IPS-NIHi11 (cell line): Measurements from ENCODE around the gene ABHD16B.
A peak's percentile ranks its signal among the peaks of the same experiment; 100 is the strongest.

Experiments
- DNase-seq: peaks from one replicate; pipeline ENCODE4 v3.0.0; 2012; ENCODE audit warnings: mixed read lengths, low spot score

Gene ABHD16B

GRCh38 chr20:63861365-63861934 is at the start of gene ABHD16B:
Gene ABHD16B, plus strand, starts transcription at chr20:63861498. Its CDS starts 43 bp downstream, at chr20:63861541.
- no peak for DNase-seq

- DNase-seq = no peak
These were observed 46.2 kb upstream of the ABHD16B start for GRCh38 chr20:63814891-63815614.

GRCh38 chr20:63815615-63816253 is 45.6 kb upstream of the ABHD16B start:
- DNase-seq = no peak

- no peak for DNase-seq
These were observed 41.9 kb upstream of the ABHD16B start for GRCh38 chr20:63819224-63819921.

- DNase-seq = no peak
These were observed 39.5 kb upstream of the ABHD16B start for GRCh38 chr20:63821811-63822210.

DNA sequence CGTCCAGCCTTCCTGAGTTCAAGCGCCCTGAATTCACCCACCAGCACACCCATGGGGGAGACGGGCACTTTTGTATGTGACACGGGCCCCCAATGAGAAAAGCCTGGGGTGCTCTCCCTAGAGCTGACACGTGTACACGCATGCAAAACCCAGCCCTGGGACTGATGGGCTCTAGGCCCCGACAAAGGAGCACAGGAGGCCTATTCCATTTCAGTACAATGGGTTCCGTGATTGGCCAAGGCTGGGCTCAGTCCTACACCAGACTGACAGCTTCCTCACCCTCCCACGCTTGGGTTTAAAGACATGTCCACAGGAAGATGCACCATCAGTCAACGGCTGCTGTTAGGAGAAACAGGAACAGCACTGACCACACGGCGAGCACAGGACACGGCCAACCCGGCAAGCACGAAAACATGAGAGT is 39.0 kb upstream of the ABHD16B start:
- no peak for DNase-seq

DNA sequence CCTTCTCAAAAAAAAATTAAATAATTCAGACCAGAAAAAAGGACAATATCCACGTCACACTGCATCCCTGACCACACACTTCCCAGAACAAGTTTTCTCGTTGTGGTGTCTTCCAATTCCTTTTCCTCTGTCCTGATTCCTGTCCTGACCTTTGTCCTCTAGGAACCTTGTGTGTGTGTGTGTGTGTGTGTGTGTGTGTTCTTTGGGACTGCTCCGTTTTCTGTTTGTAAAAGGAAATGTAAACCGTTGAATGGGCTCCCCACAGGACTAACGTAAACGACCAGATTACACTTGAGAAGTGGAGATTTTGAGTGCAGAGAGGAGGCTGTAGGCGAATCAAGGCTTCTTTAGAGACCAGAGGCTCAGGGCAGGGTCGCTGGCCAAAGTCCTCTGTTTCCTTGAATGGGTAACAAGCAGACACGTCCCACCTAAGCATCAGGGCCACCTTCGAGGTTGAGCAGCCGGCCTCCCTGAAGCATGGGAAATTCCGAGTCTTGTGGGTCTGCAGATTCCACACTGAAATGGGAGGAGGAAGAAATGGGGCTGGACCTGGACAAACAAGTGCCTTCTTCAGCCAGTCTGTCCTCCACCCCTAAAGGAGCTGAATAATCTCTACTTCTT is 37.5 kb upstream of the ABHD16B start:
- no peak for DNase-seq

GRCh38 chr20:63825331-63826118 is 35.8 kb upstream of the ABHD16B start:
- no peak for DNase-seq

DNA sequence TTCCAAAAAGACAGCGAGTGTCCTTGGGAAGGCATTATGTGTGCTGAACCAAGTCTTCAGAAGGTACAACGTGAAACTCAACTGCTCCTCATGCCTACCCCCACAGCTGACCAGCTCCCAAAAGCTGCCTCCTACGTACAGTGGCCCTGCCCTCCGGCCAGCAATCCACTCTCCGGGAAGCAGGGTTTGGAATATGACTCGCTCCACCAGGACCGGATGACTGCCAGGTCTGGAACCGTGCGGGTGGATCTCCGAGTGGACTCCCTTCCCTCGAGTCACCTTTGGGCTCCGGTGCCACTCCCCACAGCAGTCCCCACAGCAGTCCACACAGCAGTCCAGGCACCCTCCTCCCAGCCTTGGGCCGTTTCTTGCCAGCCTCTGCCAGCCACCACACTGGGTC is 34.5 kb upstream of the ABHD16B start:
- DNase-seq = no peak

GRCh38 chr20:63828124-63828523 is 33.2 kb upstream of the ABHD16B start:
- no peak for DNase-seq

- no peak for DNase-seq
These were observed 32.8 kb upstream of the ABHD16B start for GRCh38 chr20:63828545-63828944.

DNA sequence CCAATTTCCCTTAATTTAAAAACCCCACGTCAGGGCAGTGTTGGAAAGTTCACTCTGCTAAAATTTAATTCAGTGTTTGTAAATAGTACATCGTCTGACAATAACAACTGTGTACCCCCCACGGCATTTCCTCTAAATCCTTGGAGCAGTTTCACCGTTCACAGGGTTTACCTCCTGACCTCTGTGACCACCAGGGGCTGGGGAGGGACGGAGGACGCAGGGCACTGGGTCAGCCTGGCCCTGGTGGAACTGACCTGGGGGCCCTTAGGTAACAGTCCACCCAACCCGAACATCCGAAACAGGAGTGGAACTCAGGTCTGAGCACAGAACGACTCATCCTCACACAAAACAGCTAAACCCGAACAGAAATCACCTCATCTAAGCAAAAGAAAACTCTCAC is 32.3 kb upstream of the ABHD16B start:
- no peak for DNase-seq

DNA sequence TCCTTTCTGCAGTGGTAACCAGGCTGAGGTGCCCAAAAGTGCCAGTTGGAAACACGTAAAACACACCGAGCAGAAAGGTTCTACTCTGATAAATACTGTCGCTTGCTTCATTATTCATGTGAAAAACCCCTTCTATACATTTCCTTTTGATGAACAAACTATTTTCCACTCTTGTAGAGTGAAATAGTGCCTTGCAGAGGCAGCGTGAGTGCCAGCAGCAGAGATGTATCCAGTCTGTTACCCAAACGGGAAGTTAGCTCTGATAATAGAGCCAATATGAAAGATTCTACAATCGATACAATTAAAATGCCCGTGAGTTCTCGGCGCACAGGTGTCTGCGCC is 31.7 kb upstream of the ABHD16B start:
- no peak for DNase-seq

- peak; percentile 82 for DNase-seq
These were observed 31.1 kb upstream of the ABHD16B start for GRCh38 chr20:63829945-63830835.

- peak; percentile 97 for DNase-seq
These were observed 30.3 kb upstream of the ABHD16B start, which contains the start of gene ZBTB46 for GRCh38 chr20:63830841-63831588. Gene ZBTB46, minus strand, starts transcription at chr20:63831264. Its CDS starts 40,507 bp downstream, at chr20:63790757.

DNA sequence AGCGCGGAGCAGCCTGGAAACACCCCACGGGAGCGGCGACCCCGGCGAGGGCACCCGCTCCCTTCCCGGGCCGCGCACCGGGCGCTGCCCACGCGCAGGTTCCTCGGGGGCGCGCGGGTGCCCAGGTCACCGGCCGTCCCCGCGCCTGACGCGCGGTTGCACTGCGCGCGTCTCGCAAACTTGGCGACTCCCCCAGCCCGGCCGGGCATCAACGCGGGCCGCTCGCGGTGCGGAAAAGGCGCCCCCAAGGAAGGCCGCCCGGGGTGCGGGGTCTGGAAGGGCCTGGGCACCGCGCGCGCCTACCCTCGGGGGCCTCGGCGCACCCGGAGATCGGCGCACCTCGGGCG is 29.7 kb upstream of the ABHD16B start:
- no peak for DNase-seq

GRCh38 chr20:63831993-63832686 is 29.2 kb upstream of the ABHD16B start:
- DNase-seq = peak; percentile 63

GRCh38 chr20:63833776-63834490 is 27.4 kb upstream of the ABHD16B start:
- DNase-seq = no peak

DNA sequence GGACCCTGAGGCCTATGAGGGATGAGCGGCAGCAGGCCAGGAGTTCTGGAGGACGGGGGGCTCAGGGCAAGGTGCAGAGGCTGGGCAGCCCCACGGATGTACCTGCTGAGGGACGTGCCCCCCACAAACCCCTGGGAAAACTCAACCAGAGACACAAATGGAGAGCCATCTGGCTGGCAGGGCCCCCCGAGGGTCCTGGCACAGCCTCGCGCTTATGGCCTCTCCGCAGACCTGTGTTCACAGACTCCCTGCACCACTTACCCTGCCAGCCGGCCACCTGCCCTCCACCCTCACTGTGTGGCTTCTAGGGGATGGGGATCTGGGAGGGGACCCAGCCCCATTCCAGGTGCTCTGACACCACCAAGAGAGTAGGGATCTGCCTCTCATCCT is 26.8 kb upstream of the ABHD16B start:
- no peak for DNase-seq
